Dendritic cell treated with granulocyte-macrophage colony-stimulating factor and Interleukin-4, amounts not matched to agents 40 ng/mL and 50 ng/mL, for 4 days (primary cell): Measurements from ENCODE around the gene SERTAD3.
"Not testable (repeated sequence)": the region's sequence is repeated elsewhere in the genome, so short reads cannot be mapped to it uniquely, and the experiment has no call there.

Experiments used
- H3K27ac Mint-ChIP-seq: one replicate; pipeline ENCODE4 v1.8.0; 2022; ENCODE audit warnings: mild to moderate bottlenecking, mixed read lengths
- H3K27me3 Mint-ChIP-seq: one replicate; pipeline ENCODE4 v1.8.0; 2022; ENCODE audit warnings: mild to moderate bottlenecking, mixed read lengths
- H3K36me3 Mint-ChIP-seq: one replicate; pipeline ENCODE4 v1.8.0; 2022; ENCODE audit warnings: low read depth, mixed read lengths
- H3K4me1 Mint-ChIP-seq: one replicate; pipeline ENCODE4 v1.8.0; 2022; ENCODE audit warnings: low read depth, mixed read lengths
- H3K4me3 Mint-ChIP-seq: one replicate; pipeline ENCODE4 v1.8.0; 2022; ENCODE audit warnings: mild to moderate bottlenecking, moderate library complexity, mixed read lengths
- H3K9me3 Mint-ChIP-seq: one replicate; pipeline ENCODE4 v1.8.0; 2022; ENCODE audit warnings: mixed read lengths
- intact Hi-C: fragments of 100-400 bp; cut with micrococcal nuclease; formaldehyde crosslinking; loops from one replicate; pipeline ENCODE4 v1.15.0; 2022

The SERTAD3 gene

DNA sequence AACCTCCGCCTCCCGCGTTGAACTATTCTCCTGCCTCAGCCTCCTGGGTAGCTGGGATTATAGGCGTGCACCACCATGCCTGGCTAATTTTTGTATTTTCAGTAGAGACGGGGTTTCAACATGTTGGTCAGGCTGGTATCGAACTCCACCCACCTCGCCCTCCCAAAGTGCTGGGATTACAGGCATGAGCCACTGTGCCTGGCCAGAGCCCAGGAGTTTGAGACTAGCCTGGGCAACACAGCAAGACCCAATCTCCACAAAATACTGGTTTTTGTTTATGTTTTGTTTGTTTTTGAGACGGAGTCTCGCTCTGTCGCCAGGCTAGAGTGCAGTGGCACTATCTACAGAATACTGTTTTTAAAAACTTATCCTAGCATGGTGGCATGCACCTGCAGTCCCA, 13.9 kb downstream of the SERTAD3 start:
- H3K36me3 Mint-ChIP-seq, result peaks cover 10% of the 10 kb centered on the region
- H3K9me3 Mint-ChIP-seq, H3K27ac Mint-ChIP-seq, H3K27me3 Mint-ChIP-seq, intact Hi-C loops, H3K4me3 Mint-ChIP-seq: not testable (repeated sequence)
- peaks cover 30% of the 10 kb centered on the region for H3K4me1 Mint-ChIP-seq

DNA sequence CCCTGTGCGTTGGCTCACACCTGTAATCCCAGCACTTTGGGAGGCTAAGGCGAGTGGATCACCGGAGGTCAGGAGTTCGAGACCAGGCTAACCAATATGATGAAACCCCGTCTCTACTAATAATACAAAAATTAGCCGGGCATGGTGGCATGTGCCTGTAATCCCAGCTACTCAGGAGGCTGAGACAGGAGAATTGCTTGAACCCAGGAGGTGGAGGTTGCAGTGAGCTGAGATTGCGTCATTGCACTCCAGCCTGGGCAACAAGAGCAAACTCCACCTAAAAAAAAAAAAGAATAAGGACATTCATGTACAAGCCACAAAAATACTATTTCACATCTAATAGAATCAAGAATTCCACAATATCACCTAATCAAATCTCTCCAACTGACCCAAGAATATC, 15.9 kb downstream of the SERTAD3 start:
- Mint-ChIP-seq H3K4me1 (peaks cover 26% of the 10 kb centered on the region), H3K36me3 (peaks cover 23% of the 10 kb centered on the region)
- H3K27me3 Mint-ChIP-seq, intact Hi-C loops, H3K27ac Mint-ChIP-seq, H3K4me3 Mint-ChIP-seq, H3K9me3 Mint-ChIP-seq: not testable (repeated sequence)

DNA sequence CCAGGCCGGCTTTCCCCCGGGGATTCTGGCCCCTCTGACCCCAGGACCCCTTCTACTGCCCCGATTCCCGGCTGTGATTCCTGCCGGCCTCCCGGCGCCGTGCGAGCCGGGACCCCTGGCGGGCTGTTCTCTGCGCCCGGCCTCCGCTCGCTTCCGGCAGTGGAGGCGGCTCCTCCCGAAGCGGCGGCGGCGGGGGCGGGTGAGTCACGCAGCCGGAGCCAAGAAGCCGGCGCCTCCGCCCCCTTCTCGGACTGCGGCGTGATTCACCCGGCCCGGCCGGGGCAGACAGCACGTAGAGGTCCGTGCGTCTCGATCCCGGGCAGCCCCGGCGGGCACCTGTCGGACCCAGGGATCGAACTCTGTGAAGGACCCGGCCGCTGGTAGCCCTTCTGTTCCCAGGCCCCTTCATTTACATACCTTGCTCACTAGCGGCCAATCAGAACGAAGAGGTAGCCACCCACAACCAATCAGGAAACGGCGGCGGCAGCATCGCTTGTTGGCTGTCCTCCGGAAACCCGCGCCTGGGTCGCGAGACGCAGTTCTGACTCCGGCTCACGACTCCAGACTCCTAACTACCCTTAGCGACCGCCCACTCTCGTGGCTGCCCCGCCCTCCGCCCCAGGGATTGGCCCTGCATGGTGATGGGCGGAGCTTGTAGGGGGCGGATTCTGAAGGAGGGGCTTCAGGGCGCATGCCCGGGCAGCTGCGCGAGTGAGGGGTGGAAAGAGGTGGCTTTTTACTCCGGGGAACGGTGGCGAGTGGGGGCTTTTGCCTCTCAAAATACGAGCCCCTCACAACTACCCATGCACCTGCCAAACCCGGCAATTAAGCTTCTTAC, 18.5 kb downstream of the SERTAD3 start, which contains the start of gene SERTAD1:
TSS of gene SERTAD1 (minus strand) at position 543 of the 838 bp plus-strand sequence. CDS start 2,446 bp downstream, outside the sequence.
- Mint-ChIP-seq H3K36me3 (peaks cover 44% of the 10 kb centered on the region), H3K4me3 (peak within 1 kb of the TSS; percentile 88), H3K9me3 (no peaks in the 10 kb centered on the region), H3K27ac (peak within 1 kb of the TSS; percentile 88), H3K4me1 (peaks cover 24% of the 10 kb centered on the region), H3K27me3 (no peaks in the 10 kb centered on the region)
- intact Hi-C loops, result loop anchor here (1.0 kb wide), 2 partner anchors 9 to 18 kb away; no protein-coding TSS in a partner anchor

DNA sequence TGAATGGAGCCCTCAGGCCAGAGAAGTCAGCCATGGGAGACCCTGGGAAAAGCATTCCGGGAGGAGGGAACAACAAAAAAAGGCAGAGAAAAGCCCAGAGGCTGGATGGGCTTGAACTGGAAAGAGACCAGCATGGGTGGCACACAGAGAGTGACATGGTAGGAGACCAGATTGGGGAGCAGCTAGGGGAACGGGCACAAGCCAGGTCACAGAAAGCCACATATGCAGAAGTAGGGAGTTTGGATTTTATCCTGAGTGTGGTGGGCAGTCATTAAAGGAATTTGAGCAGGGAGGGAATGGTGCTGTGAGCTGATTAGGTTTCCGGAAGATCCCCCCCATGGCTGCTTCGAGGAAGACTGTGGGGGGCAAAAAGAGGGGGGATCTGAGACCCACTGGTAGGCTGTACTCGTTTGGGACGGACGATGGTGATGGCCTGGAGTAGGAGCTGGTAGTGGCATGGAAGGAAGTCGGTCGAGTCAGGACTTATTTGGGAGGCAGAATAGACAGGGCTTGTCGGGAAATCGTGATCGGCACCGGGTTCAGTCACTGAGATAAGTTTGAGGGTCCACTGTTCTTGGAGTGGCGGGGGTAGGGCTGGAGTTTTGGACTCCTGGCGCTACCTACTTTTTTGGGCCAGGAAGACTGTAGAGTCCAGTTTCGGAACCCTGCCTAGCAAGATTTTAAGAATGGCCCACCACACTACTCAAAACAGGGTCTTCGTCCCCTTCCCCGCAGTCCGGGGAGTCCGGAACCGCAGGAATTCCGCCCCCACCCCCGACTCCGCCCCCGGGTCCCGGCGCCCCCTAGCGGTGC, 19.3 kb downstream of the SERTAD3 start:
- Mint-ChIP-seq H3K36me3 (peaks cover 44% of the 10 kb centered on the region), H3K4me1 (peaks cover 26% of the 10 kb centered on the region), H3K27me3 (no peaks in the 10 kb centered on the region), H3K27ac (peak overlapping the region; percentile 88), H3K9me3 (no peaks in the 10 kb centered on the region), H3K4me3 (peak overlapping the region; percentile 88)
- intact Hi-C loops, result loop anchor here (1.0 to 5.0 kb wide), 2 partner anchors 18 to 37 kb away; no protein-coding TSS in a partner anchor

DNA sequence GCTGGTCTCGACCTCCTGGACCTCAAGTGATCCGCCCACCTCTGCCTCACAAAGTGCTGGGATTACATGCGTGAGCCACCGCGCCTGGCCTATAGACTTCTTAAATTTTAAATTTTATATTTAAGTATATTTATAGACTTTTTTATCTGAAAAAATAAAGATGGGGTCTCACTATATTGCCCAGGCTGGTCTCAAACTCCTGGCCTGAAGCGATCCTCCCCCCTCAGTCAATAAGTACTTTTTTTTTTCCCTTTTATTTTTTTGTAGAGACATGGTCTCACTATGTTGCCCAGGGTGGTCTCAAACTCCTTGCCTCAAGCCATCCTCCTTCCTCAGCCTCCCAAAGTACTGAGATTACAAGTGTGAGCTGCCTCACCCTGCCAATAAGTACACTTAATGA, 20.2 kb downstream of the SERTAD3 start:
- H3K27me3 Mint-ChIP-seq, result no peaks in the 10 kb centered on the region
- H3K4me3 Mint-ChIP-seq, result peak overlapping the region; percentile 51
- H3K27ac Mint-ChIP-seq, result peak overlapping the region; percentile 88
- intact Hi-C loops, result loop anchor here (5.0 kb wide), 1 partner anchor 38 kb away; no protein-coding TSS in a partner anchor
- peaks cover 44% of the 10 kb centered on the region for H3K36me3 Mint-ChIP-seq
- no peaks in the 10 kb centered on the region for H3K9me3 Mint-ChIP-seq
- H3K4me1 Mint-ChIP-seq, result peaks cover 29% of the 10 kb centered on the region

DNA sequence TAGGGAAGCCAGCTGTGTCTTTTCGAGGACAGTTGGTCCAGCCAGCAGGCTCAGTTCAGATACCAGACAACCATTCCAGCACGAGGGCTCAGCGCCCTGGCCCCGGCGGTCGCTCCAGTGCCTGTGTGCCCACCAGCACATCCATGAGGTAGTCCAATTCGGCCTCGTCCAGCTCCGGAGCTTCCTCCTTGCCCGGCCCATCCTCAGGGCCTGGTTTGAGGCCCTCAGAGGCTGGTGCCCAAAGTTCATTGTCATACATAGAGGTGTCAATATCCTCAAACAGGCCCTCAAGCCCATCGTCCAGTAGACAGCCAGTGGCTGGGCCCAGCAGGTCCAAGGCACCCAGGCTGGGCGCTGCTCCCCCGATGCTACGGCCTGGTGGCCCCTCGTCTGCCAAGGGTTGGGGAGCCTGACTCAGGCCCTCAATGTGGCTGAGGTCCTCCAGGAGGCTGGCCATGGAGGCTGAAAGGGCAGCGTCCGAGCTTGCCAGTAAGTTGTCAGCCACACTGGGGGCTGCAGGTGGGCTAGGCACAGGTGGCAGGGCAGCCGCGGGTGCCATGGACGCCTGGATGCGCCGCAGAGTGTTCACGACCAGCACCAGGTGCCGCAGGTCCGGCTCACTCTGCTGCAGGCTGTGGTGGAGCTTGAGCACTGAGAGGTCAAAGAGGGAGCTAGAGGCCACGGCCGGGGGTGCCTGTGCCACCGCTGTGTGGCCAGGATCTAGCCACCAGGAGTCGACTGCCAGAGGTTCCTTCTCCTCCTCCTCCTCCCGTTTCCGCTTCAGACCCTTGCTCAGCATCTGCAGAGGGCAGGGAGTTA, 21.2 kb downstream of the SERTAD3 start:
- Mint-ChIP-seq H3K27ac (peak overlapping the region; percentile 88), H3K4me3 (no peak overlapping the region), H3K9me3 (no peaks in the 10 kb centered on the region), H3K36me3 (peaks cover 44% of the 10 kb centered on the region), H3K4me1 (peaks cover 34% of the 10 kb centered on the region), H3K27me3 (no peaks in the 10 kb centered on the region)
- intact Hi-C loops, result loop anchor here (5.0 kb wide), 1 partner anchor 39 kb away; no protein-coding TSS in a partner anchor

DNA sequence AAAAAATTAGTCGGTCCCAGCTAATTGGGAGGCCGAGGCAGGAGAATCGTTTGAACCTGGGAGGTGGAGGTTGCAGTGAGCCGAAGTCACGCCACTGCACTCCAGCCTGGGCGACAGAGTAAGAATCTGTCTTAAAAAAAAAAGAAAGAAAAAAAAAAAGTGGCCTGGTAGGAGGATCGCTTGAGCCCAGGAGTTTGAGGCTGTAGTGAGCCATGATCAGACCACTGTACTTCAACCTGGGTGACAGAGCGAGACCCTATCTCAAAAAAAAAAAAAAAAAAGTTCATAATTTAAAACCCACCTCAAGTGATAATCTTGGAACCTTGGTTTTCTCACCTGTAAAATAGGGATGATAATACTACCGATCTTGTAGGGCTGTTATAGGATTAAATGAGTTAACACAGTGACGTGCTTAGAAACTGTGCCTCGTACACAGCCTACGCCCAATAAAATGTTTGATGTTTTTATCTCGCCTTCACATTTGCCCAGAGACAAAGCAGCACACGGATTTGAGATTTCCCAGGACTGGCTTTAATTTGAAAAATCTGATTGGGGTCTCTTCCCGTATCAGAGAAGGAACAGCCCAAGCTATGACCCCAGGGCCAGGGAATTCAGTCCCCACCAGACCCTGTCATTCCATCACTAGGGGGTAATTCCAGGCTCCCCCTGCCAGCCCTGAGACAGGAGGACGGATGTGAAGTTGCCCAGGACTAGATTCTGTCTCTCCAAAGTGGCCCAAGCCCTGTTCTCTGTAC, 22.0 kb downstream of the SERTAD3 start:
- H3K4me3 Mint-ChIP-seq, result no peak overlapping the region
- H3K36me3 Mint-ChIP-seq, result peaks cover 44% of the 10 kb centered on the region
- peak overlapping the region; percentile 88 for H3K27ac Mint-ChIP-seq
- H3K4me1 Mint-ChIP-seq, result peaks cover 42% of the 10 kb centered on the region
- H3K27me3 Mint-ChIP-seq, result no peaks in the 10 kb centered on the region
- intact Hi-C loops, result loop anchor here (5.0 kb wide), 1 partner anchor 40 kb away; no protein-coding TSS in a partner anchor
- no peaks in the 10 kb centered on the region for H3K9me3 Mint-ChIP-seq

DNA sequence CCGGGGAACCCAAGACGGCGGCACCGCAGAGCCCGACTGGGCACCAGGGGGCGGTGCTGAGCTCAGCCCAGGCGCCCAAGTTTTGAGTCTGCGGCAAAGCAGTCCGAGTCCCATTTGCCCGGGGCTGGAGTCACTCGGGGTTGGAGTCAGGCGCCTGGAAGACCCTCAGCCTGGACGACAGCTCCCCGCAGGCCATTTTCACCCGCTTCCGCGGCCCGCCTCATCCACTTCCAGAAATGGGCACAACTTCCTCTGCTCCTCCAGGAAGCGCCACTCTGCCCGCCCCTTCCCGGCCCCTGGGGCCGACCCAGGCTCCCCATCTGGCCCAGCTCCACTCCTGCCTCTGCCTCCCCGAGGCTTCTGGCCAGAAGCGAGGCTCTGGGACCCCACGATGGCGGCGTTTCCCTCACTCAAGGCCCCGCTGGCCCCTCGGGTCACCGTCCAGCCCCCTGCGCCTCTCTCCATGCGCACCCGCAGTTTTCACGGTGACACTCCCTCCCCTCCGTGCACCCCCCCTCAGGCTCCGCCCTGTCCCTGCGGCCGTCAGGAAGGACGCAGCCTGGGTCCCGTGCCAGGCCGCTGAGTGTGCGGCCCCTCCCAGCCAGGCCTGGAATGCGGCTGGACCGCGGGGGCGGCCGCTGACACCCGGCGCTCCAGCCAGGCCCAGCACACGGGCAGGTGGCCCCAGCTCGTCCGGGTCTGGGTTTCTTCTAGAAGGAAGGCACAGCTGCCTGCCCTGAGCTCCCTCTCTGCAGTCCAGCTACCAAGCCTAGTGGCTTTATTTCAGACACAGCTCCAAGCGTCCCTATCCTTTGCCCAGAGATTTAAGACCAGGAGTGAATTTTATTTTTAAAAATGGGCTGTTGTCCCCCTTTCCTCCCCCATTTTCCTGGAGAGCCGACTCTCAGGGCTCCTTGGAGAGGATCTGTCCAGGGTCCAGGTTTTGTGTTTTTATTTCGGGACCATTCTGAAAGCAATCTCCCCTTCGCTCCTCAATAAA, 23.1 kb downstream of the SERTAD3 start:
- H3K27me3 Mint-ChIP-seq, result no peaks in the 10 kb centered on the region
- peaks cover 42% of the 10 kb centered on the region for H3K36me3 Mint-ChIP-seq
- H3K4me1 Mint-ChIP-seq, result peaks cover 53% of the 10 kb centered on the region
- peak overlapping the region; percentile 87 for H3K4me3 Mint-ChIP-seq
- intact Hi-C loops, result loop anchor here (5.0 kb wide), 1 partner anchor 41 kb away; no protein-coding TSS in a partner anchor
- no peaks in the 10 kb centered on the region for H3K9me3 Mint-ChIP-seq
- H3K27ac Mint-ChIP-seq, result peak overlapping the region; percentile 88

DNA sequence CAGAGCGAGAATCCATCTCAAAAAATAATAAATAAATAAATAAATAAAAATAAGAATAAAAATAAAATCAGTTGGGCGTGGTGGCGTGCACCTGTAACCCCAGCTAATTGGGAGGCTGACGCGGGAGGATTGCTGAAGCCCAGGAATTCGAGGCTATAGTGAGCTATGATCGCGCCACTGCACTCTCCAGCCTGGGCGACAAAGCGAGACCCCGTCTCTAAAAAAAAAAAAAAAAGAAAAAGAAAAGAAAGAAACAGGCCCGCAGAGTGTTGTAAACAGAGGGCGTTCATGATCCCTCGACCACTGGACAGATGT, 23.7 kb downstream of the SERTAD3 start:
- intact Hi-C loops, result loop anchor here (5.0 kb wide), 1 partner anchor 42 kb away; no protein-coding TSS in a partner anchor
- peaks cover 59% of the 10 kb centered on the region for H3K4me1 Mint-ChIP-seq

DNA sequence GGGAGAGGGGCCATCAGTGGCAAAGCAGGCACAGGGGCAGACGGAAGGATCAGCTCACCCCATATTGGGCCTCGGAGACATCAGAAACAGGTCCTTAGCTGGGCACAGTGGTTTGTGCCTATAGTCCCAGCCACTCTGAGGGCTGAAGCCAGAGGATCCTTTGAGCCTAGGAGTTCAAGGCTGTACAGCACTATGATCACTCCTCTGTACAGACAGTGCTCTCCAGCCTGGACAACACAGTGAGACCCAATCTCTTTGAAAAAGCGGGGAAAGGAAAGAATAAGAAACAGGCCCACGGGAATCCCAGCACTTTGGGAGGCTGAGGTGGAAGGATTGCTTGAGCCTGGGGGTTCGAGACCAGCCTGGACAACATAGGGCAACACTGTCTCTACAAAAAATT, 24.4 kb downstream of the SERTAD3 start:
- no peak overlapping the region for H3K4me3 Mint-ChIP-seq
- peaks cover 64% of the 10 kb centered on the region for H3K4me1 Mint-ChIP-seq
- peaks cover 29% of the 10 kb centered on the region for H3K36me3 Mint-ChIP-seq
- H3K27ac Mint-ChIP-seq, result peak overlapping the region; percentile 88
- no peaks in the 10 kb centered on the region for H3K27me3 Mint-ChIP-seq
- no peaks in the 10 kb centered on the region for H3K9me3 Mint-ChIP-seq
- intact Hi-C loops, result loop anchor here (5.0 kb wide), 1 partner anchor 43 kb away; no protein-coding TSS in a partner anchor

More for the DNA sequence above, 23.7 kb downstream of the SERTAD3 start:
- H3K27me3 Mint-ChIP-seq, result no peaks in the 10 kb centered on the region
- no peaks in the 10 kb centered on the region for H3K9me3 Mint-ChIP-seq
- H3K27ac Mint-ChIP-seq, result peak overlapping the region; percentile 88
- peaks cover 35% of the 10 kb centered on the region for H3K36me3 Mint-ChIP-seq
- H3K4me3 Mint-ChIP-seq, result peak overlapping the region; percentile 87

DNA sequence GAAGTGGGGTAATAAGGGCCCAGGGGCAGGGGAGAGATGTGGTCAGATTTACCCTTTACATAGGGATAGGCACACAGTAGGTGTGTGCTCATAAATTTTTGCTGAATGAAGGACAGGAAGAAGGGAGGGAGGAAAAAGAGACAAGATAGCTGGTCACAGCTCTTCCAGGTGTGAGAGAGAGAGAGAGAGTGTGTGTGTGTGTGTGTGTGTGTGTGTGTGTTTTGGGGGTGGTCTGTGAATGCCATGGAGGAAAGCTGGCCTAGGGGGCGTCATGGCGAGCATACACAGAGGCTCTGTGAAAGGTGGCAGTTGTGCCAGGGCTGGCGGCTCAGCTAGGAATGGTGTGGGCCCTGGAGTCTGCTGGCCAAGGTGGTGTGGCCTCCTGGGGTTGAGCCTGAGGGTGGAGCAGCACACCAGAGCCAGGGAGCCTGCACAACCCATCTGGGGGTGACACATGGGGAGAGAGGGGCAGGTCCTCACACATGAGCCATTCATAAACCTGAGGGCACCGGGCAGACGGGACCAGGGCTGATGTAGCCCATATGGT, 25.0 kb downstream of the SERTAD3 start:
- intact Hi-C loops, result no loop called here
- Mint-ChIP-seq H3K36me3 (peaks cover 24% of the 10 kb centered on the region), H3K27ac (peak overlapping the region; percentile 69), H3K27me3 (no peaks in the 10 kb centered on the region), H3K9me3 (no peaks in the 10 kb centered on the region), H3K4me1 (peaks cover 58% of the 10 kb centered on the region), H3K4me3 (no peak overlapping the region)

DNA sequence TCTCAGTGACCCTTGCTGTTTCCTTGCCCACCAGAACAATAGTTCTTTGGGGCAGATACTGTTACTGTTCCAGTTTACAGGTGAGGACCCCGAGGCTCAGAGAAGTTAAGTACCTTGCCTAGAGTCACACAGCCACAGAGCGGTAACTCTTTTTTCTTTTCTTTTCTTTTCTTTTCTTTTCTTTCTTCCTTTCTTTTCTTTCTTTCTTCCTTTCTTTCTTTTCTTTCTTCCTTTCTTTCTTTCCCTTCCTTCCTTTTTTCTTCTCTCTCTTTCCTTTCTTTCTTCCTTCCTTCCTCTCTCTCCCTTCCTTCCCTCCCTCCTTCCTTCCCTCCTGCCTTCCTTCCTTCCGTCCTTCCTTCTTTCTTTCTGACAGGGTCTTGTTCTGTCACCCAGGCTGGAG, 26.1 kb downstream of the SERTAD3 start:
- intact Hi-C loops, result no loop called here
- H3K4me3 Mint-ChIP-seq, result no peak overlapping the region
- H3K9me3 Mint-ChIP-seq, result no peaks in the 10 kb centered on the region
- peaks cover 19% of the 10 kb centered on the region for H3K36me3 Mint-ChIP-seq
- peak overlapping the region; percentile 69 for H3K27ac Mint-ChIP-seq
- H3K4me1 Mint-ChIP-seq, result peaks cover 50% of the 10 kb centered on the region
- peaks cover 6% of the 10 kb centered on the region for H3K27me3 Mint-ChIP-seq
